ENCODE results near the gene CNN2. TPM values are rescaled to one million over a fixed set of nuclear protein-coding genes. Genes with fewer than 3 reads are reported as not detected.

CNN2 gene
- total and polyA plus RNA-seq, 2 of the 8 experiments (the other 6 are each of a cell fraction or from before 2014, with no cell fraction given): 189 to 551 TPM

DNA sequence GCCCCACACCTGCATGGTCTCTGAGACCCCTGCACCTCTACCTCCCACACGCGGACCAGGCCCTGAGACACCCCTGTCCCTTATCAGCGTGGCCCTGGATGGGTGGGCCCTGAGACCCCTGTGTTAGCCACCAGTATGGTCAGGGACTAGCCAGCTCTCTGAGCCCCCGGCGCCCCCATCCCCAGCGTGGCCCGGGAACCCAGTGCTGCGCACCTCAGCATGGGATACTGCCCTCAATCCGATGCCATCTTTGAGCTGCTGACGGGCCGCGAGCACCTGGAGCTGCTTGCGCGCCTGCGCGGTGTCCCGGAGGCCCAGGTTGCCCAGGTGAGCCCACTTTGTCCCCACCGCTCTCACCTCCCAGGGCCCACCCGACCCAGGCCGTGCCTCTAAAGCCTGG is 35.6 kb downstream of the CNN2 start:
- Histone ChIP-seq H3K18ac (ENCODE audit: extremely low read depth, low read length) (no peak overlapping the region), H3K23ac (ENCODE audit: insufficient read length) (no peak overlapping the region), H2BK20ac (ENCODE audit: low read length) (0 out of 2 replicates have a peak overlapping the region, but pooled peaks have one; percentile 9), H2BK12ac (ENCODE audit: low read depth, low read length) (no peak overlapping the region), H3K79me2 (ENCODE audit: control insufficient read depth in 1 of 2, insufficient read depth in 2 of 2, low read length in 2 of 2) (no peaks in the 10 kb centered on the region), H3K27ac (ENCODE audit: low read depth, low read length) (no peak overlapping the region), H4K5ac (ENCODE audit: insufficient read length, low read depth, low read length) (no peak overlapping the region), H3K36me3 (ENCODE audit: control insufficient read depth in 2 of 4, insufficient read depth in 4 of 4, low read length in 3 of 4) (peaks cover 0 to 23% (median 6%) of the 10 kb centered on the region in 4 experiments; a peak in 4 of 8 replicates), H3K56ac (replicated peaks; ENCODE audit: insufficient read length, low read depth, low read length) (no peak overlapping the region), H4K8ac (ENCODE audit: extremely low read depth, insufficient read depth, low read length) (no peak overlapping the region), H4K91ac (replicated peaks; ENCODE audit: insufficient read length, low read length) (no peak overlapping the region), H3K4ac (replicated peaks; ENCODE audit: insufficient read length, low read depth, low read length) (no peak overlapping the region), H3K4me1 (replicated peaks in 1 of 4; ENCODE audit: control insufficient read depth in 3 of 4, insufficient read depth in 4 of 4, low read length in 3 of 4) (peaks cover 0 to 27% (median 15%) of the 10 kb centered on the region in 4 experiments; a peak in 6 of 7 replicates), H3K4me2 (ENCODE audit: insufficient read depth in 1 of 2, low read depth in 2 of 2, low read length in 2 of 2) (no peak overlapping the region), H3K27me3 (replicated peaks in 1 of 4; ENCODE audit: control insufficient read depth in 3 of 4, extremely low read depth in 1 of 4, insufficient read depth in 3 of 4, low read length in 3 of 4) (peaks cover 0 to 21% (median 14%) of the 10 kb centered on the region in 4 experiments; a peak in 4 of 7 replicates), H3K14ac (ENCODE audit: insufficient read length) (no peak overlapping the region), H3K4me3 (ENCODE audit: extremely low read depth in 1 of 4, insufficient read depth in 2 of 4, low read depth in 3 of 4, low read length in 4 of 4) (no peak overlapping the region), H2AFZ (ENCODE audit: low read length) (no peak overlapping the region), H3K23me2 (ENCODE audit: low read depth, low read length) (peaks cover 8% of the 10 kb centered on the region; the same call in 1 of the 2 replicates), H2AK5ac (ENCODE audit: low read depth, low read length) (no peak overlapping the region), H2BK120ac (replicated peaks; ENCODE audit: low read depth, low read length) (no peak overlapping the region), H2BK15ac (ENCODE audit: low read length) (no peak overlapping the region), H3K9ac (replicated peaks in 1 of 4; ENCODE audit: extremely low read depth in 1 of 4, low read depth in 3 of 4, low read length in 3 of 4) (no peak overlapping the region), H4K20me1 (replicated peaks in 1 of 2; ENCODE audit: control insufficient read depth in 1 of 2, insufficient read depth in 2 of 2, low read length in 2 of 2) (peaks cover 0 to 7% of the 10 kb centered on the region in 2 experiments), H3K79me1 (ENCODE audit: low read depth, low read length) (no peaks in the 10 kb centered on the region), H3K9me3 (ENCODE audit: insufficient read depth in 2 of 2, low read depth in 1 of 2, low read length in 1 of 2) (peaks cover 24 to 41% of the 10 kb centered on the region in 2 experiments), H2BK5ac (ENCODE audit: low read depth, low read length) (peak overlapping the region; percentile 8)
- TF ChIP-seq, protein P1, sequence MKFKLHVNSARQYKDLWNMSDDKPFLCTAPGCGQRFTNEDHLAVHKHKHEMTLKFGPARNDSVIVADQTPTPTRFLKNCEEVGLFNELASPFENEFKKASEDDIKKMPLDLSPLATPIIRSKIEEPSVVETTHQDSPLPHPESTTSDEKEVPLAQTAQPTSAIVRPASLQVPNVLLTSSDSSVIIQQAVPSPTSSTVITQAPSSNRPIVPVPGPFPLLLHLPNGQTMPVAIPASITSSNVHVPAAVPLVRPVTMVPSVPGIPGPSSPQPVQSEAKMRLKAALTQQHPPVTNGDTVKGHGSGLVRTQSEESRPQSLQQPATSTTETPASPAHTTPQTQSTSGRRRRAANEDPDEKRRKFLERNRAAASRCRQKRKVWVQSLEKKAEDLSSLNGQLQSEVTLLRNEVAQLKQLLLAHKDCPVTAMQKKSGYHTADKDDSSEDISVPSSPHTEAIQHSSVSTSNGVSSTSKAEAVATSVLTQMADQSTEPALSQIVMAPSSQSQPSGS (IDR thresholded peaks at IDR 0.05; ENCODE audit: low read length): no peak
- TF ChIP-seq CHD1 (IDR thresholded peaks at IDR 0.05; ENCODE audit: low read depth, low read length): no peak
- FAIRE-seq (no peak), DNase-seq (ENCODE audit: low read depth in 1 of 2, low spot score in 2 of 2) (no peak)
- 97% methylated on average over 14 of the region's 20 CpGs; no CpG with 5 or more reads in 1 of the 2 experiments for WGBS, 2 experiments (ENCODE audit: extremely low coverage in 1 of 2, insufficient coverage in 1 of 2, insufficient read length in 1 of 2, insufficient replicate concordance in 2 of 2, low coverage in 1 of 2, low lambda C conversion rate in 2 of 2, missing lambda C conversion rate in 1 of 2)
- ChIA-PET POLR2A (ENCODE audit: partially characterized antibody) (interaction anchor here (1.2 to 6.9 kb wide), 5 partner anchors 11 to 33 kb away, joined by 4 to 97 read pairs (median 6); partner anchors contain the start of gene CNN2), CTCF (ENCODE audit: partially characterized antibody) (interaction anchor here (0.6 to 1.5 kb wide), 3 partner anchors 23 to 883 kb away, joined by 3 to 4 read pairs (median 3); partner anchors contain the start of gene ABCA7)

All from H1 (cell line).